ENCODE results near the gene COL11A2.
A peak's percentile ranks its signal among the peaks of the same experiment; 100 is the strongest.

The COL11A2 gene

DNA sequence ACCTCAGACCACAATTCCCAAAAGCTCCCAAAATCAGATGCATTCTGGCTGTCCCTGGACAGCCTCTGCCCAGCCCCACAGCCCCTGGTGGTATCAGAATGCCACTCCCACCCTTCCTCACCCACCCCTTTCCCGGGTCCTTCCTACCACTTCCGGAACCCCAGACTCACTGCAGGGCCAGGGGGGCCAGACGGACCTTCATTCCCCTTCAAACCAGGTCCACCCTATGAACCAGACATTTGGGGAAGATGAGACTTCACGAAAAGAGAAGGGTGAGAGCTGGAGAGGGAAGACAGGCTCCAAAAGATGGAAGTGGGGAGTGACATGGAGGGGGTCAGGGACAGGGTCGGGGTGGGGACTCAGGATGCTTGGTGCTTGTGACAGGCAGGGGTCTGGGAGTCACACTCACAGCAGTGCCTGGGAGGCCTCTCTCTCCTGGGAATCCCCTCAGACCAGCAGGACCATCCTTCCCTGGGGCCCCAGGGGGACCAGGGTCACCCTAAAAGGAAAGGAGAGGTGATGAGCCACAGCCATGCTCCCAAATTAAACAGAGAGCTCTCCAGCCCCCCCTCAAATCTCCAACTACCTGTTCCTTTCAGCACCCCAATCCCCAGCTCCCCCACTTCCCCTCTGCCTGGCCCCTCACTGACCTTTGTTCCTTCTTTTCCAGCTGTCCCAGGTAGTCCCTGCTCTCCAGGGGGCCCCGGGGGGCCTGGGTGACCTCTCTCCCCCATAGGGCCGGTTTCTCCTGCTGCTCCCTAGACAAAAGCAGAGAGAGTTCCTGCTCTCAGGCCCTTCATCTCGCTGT, 20.2 kb downstream of the COL11A2 start:
- no peak for DNase-seq (ENCODE audit: low read depth)

DNA sequence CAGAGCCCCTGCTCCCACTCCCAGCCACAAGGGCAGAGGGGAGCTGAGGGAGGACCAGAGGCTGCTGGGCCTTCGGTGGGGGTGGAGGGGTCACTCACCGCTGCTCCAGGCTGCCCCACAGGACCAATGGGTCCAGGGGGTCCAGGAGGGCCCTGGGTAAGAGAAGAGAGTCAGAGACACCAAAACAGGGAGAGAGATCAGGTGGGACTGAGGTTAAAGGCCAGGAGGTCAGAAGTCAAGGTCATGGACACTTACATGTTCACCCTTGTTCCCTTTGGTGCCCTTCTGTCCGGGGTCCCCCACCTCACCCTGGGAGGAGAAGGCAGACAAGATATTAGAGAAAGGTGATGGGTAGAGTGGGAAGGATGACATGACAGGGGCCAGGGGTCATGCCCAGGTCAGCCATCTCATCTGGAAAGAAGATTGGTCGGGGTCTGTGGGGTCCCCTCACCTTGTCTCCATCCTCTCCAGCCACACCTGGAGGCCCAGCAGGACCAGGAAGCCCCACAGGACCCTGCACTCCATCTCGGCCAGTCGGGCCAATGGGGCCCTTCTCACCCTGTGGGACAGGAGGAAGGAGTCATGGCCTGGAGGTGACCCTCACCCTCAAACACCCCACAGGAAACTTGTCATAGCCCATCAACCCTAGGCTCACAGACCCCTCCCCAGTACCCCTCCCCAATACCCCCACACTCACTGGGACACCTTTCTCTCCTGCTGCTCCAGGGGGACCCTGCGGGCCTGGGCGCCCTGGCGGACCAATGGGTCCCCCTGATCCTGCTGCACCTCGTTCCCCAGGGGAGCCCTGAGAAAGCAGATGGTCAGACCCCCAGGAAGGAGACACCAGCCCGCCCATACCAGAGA, 21.0 kb downstream of the COL11A2 start:
- DNase-seq (ENCODE audit: low read depth) = no peak

DNA sequence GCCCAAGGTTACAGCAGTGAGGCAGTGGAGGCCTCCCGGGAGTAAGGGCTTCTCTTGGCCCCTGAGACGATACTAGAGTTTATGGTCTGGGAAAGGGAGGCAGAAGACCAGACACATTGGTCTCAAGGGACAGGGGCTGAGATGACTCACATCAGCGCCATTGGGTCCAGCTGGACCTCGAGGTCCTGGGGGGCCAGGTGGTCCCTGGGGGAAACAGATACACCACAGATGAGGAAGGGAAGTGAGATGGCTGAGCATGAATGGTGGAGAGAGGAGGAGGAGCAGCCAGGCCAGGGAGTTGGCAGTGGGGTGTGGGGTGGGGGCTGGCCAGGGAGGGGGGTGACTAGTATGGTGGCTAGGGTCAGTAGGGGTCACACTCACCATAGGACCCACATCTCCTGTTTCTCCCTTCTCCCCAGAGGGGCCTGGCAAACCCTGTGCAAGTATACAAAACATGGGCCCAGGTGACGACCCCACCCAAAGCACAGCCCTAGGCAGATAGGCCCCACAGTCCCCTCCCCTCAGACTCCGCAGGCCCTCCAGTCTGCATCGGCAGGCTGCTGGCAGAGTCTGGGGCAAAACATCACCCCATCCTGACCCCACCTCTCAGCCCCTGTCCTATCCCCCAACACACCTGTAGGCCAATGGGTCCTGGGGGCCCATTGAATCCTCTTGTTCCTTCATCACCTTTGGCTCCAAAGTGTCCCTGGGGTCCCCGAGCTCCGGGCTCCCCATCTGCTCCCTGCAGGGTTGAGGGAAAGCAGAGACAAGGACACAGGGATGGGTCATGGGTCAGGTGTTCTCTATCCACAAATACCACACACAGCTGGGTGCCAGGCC, 21.9 kb downstream of the COL11A2 start:
- no peak for DNase-seq (ENCODE audit: low read depth)

DNA sequence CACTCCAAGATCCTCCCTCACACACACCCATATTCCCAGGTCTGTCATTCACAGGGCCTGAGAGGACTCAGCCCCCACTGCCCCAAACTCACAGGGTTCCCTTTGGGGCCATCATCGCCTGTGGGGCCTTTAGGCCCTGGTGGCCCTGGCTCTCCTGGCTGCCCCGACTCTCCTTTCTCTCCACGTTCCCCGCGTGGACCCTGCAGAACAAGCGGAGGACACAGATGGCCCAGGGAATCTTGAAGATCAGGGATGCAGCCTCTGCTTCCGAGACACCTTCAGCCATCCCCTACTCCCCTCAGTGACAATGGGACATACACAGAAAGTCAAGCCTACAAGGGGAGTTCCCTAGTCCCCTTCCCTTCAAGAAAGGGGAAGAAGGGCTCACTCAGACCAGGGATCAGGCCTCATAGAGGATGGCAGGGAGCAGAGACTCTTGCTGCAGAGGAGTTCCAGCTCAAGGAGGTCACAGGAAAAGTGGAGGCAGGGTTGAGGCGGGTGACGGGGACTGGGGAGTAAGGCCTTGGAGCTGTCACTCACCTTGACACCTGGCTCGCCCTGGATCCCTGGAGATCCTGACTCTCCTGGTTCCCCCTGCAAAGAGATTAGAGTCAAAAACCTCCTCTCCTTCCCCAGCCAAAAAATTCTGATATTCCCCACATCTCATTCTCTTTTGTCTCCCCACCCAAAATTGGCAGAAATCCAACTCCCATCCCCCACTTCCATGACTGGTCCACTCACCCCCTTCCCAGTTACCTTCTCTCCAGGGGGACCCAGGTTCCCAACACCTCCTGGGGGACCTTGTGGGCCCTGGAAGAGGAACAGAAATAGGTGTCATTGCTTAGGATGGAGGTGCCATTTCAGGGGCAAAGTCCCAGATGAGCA, 22.7 kb downstream of the COL11A2 start:
- DNase-seq (ENCODE audit: low read depth) = no peak

DNA sequence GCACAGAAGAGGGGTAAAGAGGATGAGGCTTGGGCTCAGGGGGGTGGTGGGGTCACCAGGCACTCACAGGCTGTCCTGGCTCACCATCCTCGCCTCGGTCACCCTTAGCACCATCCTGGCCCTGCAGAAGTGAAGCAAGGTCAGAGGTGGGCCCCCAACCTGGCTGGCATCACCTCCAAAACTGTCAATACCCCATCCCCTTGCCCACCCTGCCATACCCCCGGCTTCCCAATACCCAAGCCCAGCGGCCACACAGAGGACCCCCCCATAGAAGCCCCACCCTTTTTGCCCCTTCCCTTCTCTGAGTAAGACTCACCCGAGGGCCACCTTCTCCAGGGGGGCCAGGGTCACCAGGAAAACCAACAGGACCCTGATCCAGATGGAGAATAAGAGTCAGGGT, 23.6 kb downstream of the COL11A2 start:
- no peak for DNase-seq (ENCODE audit: low read depth)

DNA sequence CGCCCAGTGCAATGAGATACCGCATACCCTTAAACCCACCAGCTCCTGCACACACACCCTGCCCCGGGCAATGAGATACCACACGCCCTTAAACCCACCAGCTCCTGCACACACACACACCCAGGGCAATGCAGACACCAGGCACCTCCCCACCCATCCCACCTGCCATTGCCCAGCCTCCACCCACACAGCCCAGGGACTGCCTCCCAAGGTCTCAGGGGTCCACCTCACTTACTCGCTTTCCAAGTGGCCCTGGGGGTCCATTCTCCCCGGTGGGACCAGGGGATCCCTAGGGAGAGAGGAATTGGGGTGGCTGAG, 24.0 kb downstream of the COL11A2 start:
- DNase-seq (ENCODE audit: low read depth) = no peak

DNA sequence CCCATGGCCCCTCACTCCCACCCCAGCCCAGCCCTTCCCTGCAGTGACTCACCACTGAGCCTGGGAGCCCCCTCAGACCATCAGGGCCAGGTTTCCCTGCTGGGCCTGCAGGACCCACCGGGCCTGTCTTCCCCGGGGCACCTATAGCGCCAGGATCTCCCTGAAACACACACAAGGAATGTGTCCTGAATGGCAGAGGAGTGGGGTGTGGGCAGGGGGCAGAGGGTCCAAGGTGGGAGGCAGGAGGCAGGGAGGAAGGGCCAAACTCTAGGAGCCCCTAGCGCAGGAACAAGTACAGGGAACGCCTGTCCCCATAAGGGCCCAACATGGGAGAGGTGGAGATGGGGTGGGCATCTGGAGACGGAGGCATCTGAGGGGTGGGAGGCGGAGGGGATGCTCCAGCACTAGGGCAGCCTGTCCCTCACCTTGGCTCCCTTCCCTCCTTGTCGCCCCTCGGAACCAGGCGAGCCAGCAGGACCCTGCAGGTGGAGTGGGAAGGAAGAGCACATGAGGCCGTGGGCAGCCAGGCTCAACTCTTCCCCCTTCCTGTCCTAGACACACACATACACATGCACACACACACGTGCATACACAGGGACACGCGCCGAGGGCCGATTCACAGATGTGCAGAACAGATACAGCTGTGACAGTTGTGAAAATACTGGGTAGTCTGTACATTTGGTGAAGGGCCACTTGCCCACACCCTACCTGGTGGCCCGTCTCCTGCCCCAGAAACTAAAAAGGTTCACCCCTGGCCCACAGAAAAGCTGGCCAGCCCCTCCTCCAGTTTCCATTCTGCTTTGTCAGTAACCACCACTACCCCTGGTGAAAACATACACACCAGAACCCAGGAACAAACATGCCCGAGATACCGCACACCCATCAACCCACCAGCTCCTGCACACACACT, 24.6 kb downstream of the COL11A2 start:
- DNase-seq (ENCODE audit: low read depth) = no peak

DNA sequence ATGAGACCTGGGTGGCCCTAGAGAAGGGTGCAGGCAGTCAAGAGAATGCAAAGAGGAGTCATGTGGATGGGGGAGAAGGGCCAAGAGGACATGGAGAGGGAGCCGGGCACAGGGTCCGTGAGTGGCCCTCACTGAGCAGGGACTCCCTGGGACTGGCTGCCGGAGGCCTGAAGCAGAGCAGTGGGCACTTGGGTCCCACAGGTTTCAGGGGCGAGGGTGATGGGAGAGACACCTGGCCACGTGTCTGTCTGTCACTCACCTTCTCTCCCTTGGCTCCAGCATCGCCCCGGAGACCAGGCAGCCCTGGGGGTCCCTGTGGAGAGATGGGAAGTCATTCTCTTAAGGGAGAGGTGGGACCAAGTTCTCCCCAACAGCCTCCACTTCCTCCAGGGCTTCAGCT, 25.5 kb downstream of the COL11A2 start:
- DNase-seq (ENCODE audit: low read depth) = no peak

DNA sequence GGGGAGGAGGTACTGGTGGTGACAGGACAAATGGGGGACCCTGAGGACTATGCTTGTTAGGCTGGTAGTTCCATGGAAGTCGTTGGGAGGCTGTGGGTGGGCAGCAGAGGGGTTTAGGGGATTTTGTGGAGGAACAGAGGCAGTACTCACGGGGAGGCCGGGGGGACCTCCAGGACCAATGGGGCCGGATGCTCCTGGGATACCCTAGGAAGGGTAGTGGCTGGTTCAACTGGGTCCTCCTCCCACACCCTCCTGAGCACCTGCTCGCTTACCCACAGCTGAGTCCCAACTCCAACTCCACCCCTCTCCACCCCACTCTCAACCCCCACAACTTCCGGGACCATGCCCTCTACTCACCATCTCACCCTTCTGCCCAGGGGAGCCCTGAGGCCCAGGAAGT, 25.9 kb downstream of the COL11A2 start:
- DNase-seq (ENCODE audit: low read depth) = no peak

DNA sequence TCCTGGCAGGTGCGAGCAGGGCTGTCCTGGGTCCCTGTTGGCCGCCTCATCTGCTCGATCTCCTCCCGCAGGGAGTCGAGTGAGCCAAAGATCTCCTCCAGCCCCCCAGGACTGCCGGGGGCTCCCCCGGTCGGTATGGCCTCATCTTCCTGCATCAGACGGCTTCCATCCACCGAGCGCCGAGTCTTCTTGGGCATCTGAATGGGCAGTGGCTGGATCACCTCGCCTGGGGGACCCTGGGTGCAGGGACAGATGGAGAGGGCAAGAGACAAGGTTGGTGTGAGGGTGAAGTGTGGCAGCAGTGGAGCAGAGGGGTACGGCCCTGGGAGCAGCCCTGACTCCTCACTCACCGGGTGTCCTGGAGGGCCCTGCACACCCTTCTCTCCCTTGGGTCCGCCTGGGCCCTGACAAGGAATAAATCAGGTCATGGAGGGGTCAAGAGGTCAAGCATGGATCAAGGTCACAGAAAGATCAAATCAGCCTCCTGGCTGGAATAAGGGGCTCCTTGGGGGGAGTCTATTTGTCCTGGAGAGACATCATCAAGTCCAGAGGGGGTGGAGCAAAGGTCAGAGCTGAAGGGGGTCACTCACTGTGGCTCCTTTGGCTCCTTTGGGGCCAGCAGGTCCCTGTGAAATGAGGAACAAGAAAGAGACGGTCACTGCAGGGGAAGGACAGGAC, 26.5 kb downstream of the COL11A2 start:
- DNase-seq (ENCODE audit: low read depth) = no peak

DNA sequence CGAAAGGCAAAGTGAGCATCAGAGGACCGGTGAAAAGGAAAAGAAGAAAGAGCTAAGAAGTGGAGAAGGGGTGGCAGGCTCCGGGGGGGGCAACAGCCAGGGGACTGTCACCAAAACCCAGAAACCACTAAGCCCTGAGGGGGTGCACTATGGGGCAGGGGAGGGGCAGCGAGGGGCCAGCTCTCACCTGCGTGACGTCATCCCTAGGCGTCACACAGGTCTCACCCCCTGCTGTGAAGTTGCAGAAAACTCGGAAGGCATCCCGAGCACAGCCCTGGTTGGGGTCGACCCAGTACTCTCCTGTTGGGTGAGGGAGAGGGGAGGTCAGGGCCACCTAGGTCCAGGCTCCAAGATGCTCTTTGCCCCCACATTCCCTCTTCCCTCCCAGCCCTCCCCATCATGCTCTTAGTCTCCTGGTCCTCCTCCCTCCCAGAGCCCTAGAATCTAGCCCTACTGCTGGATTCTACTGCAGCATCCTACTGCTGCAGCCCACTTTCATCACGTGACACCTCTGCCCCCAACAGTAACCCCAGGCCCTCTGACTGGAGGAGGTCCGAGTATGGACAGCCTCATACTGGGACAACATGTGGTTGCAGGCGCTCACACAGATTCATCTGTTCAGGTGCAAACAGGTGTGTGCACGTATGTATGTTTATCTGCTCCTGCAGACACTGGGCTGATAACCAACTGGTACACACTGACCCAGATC, 27.4 kb downstream of the COL11A2 start:
- DNase-seq (ENCODE audit: low read depth) = no peak

DNA sequence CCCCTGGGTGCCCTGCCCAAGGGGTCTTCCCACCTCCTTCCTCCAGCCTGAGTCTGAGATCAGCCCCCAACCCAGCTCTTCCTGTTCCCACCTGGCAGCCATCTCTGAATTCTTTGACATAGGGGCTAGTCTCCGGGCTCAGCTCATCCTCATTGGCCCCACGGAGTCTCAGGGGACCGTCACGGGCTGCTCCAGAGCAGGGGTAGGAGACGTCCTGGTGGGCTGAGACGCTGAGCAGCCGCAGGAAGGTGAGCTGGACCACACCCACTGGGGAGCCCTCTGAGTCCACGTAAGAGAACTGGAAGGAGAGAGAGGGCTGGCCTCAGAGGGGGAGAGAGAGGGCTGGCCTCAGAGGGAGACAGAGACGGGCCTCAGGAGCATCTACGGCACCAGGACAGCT, 28.1 kb downstream of the COL11A2 start:
- DNase-seq (ENCODE audit: low read depth) = no peak

DNA sequence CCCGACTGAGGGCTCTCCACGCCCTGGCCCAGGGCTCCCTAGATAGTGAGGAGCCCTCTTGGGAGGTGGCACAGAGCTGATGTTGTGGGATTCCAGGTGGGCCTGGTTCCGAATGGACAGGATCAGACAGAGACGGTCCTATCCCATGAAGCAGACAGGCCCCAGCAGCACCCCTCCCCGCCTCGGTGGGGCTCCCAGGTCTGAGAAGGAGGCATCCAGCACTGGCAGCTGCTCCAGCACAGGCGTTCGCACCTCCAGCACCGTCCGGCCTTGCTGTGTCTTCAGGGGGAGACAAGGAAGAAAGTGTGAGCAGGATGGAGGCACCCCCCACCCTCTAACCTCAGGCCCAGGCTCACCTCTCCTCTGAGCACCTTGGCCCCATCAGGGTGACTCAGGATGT, 28.7 kb downstream of the COL11A2 start:
- DNase-seq (ENCODE audit: low read depth) = no peak

DNA sequence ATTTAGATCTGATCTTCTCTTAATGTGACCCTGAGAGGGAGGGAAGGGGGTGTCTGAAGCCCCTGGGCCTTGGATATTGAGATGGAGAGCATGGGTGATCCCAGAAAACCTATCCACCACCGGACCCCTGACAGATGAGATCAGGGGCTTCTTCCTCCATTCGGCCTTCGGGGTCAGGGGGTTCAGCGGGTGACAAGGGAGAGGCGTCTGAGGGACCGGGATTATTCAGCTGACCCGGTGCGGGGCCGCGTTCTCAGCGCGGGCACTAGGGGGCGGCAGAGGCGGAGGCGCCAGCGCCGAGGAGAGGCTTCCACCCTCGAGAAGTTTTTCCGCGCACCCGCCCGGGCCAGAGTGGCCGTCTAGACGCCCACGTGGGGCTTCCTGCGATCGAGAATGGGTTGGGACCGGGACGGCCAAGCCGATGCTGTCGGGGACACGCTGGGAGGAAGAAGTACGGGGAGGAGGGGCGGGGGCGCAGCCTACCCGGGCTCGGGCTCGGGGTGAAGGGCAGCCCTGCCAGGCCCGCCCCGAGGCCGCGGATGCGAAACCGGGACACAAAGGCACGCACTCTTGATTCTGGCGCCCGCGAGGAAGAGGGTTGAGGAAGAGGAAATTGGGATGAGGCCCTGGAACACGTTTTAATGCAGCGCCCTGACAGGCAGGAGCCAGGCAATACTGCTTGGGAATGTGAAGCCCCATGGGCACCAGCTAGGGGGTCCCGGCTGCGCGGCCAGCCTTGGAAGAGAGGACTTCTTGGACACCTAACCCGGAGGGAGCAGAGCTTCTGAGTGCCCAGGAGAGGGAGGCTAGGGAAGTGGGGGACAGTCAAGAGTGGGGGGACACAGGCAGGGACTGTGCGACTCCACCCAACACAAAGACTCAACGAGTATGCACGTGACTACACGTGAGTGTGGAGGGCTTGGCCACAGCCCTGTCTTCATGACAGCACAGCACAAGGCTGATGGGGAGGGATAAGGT, 30.6 kb downstream of the COL11A2 start:
- peak; percentile 73 for DNase-seq (ENCODE audit: low read depth)

DNA sequence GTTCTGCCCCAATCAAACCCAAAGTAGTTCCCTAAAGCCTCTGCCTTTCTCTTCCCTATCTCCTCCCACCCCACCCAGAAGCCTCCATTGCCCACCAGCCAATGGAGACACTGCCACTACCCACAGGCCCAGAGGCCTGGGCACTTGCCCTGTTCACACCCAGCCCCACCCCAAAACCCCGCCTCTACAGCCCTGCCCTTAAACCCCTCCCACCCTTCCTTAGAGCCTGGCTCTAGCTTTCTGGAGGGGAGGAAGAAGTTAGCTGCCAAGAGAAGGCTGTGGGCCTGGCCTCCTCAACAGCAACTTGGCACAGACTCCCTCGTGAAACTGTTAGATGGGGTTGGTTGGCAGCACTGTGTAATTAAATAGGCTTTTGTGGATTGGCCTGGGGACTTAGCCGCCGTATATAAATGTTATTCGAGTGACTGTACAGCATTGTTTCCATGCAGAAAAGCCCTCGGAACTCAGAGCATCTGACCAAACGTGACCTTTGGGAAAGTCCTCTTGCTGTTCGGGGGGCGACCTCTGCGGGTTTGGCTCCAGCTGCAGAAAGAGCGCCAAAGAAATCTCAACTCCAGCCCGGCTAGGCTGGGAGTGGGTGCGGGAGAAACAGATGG, 31.4 kb downstream of the COL11A2 start:
- DNase-seq (ENCODE audit: low read depth) = no peak

DNA sequence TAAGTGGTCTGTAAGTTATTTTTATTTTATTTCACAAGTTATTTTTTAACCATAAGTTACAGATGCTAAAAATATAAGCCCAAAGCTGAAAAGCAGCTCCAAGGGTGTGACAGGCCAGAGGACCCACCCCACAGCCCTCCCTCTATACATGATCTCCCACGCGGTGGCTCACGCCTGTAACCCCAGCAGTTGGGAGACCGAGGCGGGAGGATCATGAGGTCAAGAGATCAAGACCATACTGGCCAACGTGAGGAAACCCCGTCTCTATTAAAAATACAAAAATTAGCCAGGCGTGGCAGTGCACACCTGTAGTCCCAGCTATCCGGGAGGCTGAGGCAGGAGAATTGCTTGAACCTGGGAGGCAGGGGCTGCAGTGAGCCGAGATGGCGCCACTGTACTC, 32.2 kb downstream of the COL11A2 start:
- no peak for DNase-seq (ENCODE audit: low read depth)

DNA sequence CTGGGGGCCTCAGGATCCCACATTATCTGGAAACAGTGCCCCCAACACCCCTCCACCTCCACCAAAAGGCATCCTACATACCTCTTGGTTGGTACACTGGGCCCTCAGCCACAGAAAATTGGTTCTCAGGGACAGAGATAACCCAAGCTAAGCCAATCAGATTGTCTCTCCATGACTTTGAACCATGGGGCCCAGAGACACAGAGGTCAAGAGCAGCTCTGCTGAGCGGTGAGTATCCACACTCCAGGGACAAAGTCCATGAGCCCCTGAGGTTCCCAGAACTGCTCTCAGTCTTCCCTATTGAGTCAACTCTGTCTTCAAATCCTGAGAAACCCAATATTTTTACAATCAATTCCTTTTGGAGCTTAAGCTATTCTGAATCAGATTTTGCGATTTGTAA, 35.3 kb downstream of the COL11A2 start:
- DNase-seq (ENCODE audit: low read depth) = no peak

DNA sequence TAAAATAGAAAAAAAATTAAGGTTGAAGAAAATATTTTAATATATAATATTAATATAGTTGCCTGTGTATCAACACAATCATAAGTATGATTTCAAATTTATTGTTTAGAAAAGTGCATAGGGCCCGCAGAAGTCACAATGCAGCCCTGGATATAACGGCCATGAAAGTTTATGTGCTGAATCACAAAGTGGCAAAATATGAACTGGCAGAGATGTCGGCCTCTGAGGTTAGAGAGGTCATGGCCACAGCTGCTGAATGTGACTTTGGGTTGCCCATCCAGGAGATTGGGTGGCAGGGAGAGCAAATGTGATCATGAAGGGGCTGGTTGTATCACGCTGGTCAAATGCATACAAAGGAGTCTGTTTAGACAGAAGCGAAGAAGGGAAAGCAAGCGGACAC, 35.7 kb downstream of the COL11A2 start:
- DNase-seq (ENCODE audit: low read depth) = no peak

Measured in stimulated activated CD8-positive, alpha-beta memory T cell treated with anti-CD3 and anti-CD28 coated beads, Interleukin-12 subunit alpha, Interleukin-12 subunit beta, amount 100 ng/mL, for 1 hour (primary cell).